ENCODE measurements around the gene CELF4.

GRCh38 chr18:37426586-37426985 is 139.0 kb downstream of the CELF4 start:
- no peak for TF ChIP-seq CTCF (IDR thresholded peaks at IDR 0.05)
- TF ChIP-seq POLR2A (IDR thresholded peaks at IDR 0.05): no peak

Measured in body of pancreas (tissue), 4 donors.